OCI-LY1 (cell line): ENCODE data around the gene ZNF646.

Experiments
- H2AFZ ChIP-seq: fragments of 200-600 bp; sonication (generic), shearing (Covaris generic); 2 replicates; pipeline ENCODE4 v1.6.0; 2014; ENCODE audit warnings: antibody characterized with exemption, mild to moderate bottlenecking, low read length
- H3F3A ChIP-seq: fragments of 200-600 bp; sonication (generic), shearing (Covaris generic); 2 replicates; pipeline ENCODE4 v1.6.0; 2014; ENCODE audit warnings: mild to moderate bottlenecking, antibody characterized with exemption, low read length, moderate library complexity; ENCODE audit not compliant: insufficient read depth
- H3K27ac ChIP-seq: fragments of 200-600 bp; sonication (generic); 2 replicates; pipeline ENCODE4 v1.5.1; 2014; ENCODE audit warnings: low read length, mixed run types, mild to moderate bottlenecking, low read depth; ENCODE audit not compliant: poor library complexity, severe bottlenecking
- H3K27me3 ChIP-seq: fragments of 200-600 bp; sonication (generic); 2 replicates; pipeline ENCODE4 v1.6.0; 2014; ENCODE audit warnings: antibody characterized with exemption, mild to moderate bottlenecking, low read length, moderate library complexity; ENCODE audit not compliant: insufficient read depth
- H3K36me3 ChIP-seq: fragments of 200-600 bp; sonication (generic); 2 replicates; pipeline ENCODE4 v1.6.1; 2014; ENCODE audit warnings: mild to moderate bottlenecking, antibody characterized with exemption, low read length, moderate library complexity, mixed read lengths; ENCODE audit not compliant: insufficient read depth
- H3K4me1 ChIP-seq: fragments of 200-600 bp; sonication (generic); 2 replicates; pipeline ENCODE4 v1.5.1; 2014; ENCODE audit warnings: mild to moderate bottlenecking, low read length, moderate library complexity; ENCODE audit not compliant: insufficient read depth, severe bottlenecking
- H3K4me2 ChIP-seq: fragments of 200-600 bp; sonication (generic), shearing (Covaris generic); 2 replicates; pipeline ENCODE4 v1.6.1; 2014; ENCODE audit warnings: low read length
- H3K4me3 ChIP-seq: fragments of 200-600 bp; sonication (generic); 2 replicates; pipeline ENCODE4 v1.5.1; 2014; ENCODE audit warnings: low read length, low read depth, mild to moderate bottlenecking, mixed read lengths; ENCODE audit not compliant: poor library complexity, severe bottlenecking
- H3K79me2 ChIP-seq: fragments of 200-600 bp; shearing (Covaris generic); 2 replicates; pipeline ENCODE4 v1.6.1; 2016; ENCODE audit warnings: mixed run types, low read length, mixed read lengths; ENCODE audit not compliant: insufficient read depth
- H3K9ac ChIP-seq: fragments of 200-600 bp; sonication (generic), shearing (Covaris generic); 2 replicates; pipeline ENCODE4 v1.6.1; 2014; ENCODE audit warnings: mild to moderate bottlenecking, low read length, mixed read lengths
- H3K9me2 ChIP-seq: fragments of 200-600 bp; sonication (generic), shearing (Covaris generic); 2 replicates; pipeline ENCODE4 v1.6.1; 2014; ENCODE audit warnings: low read depth, mild to moderate bottlenecking, low read length, mixed read lengths
- H3K9me3 ChIP-seq: fragments of 200-600 bp; shearing (Covaris generic); 2 replicates; pipeline ENCODE4 v1.6.1; 2014; ENCODE audit warnings: low read length, mixed read lengths
- H4K20me1 ChIP-seq: fragments of 200-600 bp; sonication (generic), shearing (Covaris generic); 2 replicates; pipeline ENCODE4 v1.6.0; 2016; ENCODE audit warnings: mild to moderate bottlenecking, low read length; ENCODE audit not compliant: insufficient read depth
- CTCF ChIP-seq: fragments of 200-600 bp; sonication (generic), shearing (Covaris generic); IDR thresholded peaks from 2 replicates; pipeline ENCODE4 v1.5.1; 2017; ENCODE audit warnings: mild to moderate bottlenecking, antibody characterized with exemption, low read length, moderate library complexity, mixed read lengths
- EZH2 ChIP-seq: fragments of 200-600 bp; sonication (generic), shearing (Covaris generic); IDR thresholded peaks from 2 replicates; pipeline ENCODE4 v1.8.0; 2017; ENCODE audit warnings: borderline replicate concordance, mixed run types, mild to moderate bottlenecking, antibody characterized with exemption, low read length, moderate library complexity, mixed read lengths

The ZNF646 gene

GRCh38 chr16:31128711-31129567 lies 54.7 kb downstream of the ZNF646 start:
- H3K4me3 ChIP-seq = no peak overlapping the region
- peaks cover 32% of the 10 kb centered on the region for H3K36me3 ChIP-seq
- no peaks in the 10 kb centered on the region for H3K9me3 ChIP-seq
- H4K20me1 ChIP-seq = no peaks in the 10 kb centered on the region
- no peak overlapping the region for H3K9ac ChIP-seq
- no peak overlapping the region for H3K4me2 ChIP-seq
- no peak overlapping the region for H3K27ac ChIP-seq
- no peaks in the 10 kb centered on the region for H3F3A ChIP-seq
- H3K27me3 ChIP-seq = no peaks in the 10 kb centered on the region
- H3K79me2 ChIP-seq = no peaks in the 10 kb centered on the region
- H3K4me1 ChIP-seq = no peaks in the 10 kb centered on the region
- H2AFZ ChIP-seq = no peak overlapping the region
- H3K9me2 ChIP-seq = no peaks in the 10 kb centered on the region
- no peak for TF ChIP-seq EZH2
- no peak for TF ChIP-seq CTCF

DNA sequence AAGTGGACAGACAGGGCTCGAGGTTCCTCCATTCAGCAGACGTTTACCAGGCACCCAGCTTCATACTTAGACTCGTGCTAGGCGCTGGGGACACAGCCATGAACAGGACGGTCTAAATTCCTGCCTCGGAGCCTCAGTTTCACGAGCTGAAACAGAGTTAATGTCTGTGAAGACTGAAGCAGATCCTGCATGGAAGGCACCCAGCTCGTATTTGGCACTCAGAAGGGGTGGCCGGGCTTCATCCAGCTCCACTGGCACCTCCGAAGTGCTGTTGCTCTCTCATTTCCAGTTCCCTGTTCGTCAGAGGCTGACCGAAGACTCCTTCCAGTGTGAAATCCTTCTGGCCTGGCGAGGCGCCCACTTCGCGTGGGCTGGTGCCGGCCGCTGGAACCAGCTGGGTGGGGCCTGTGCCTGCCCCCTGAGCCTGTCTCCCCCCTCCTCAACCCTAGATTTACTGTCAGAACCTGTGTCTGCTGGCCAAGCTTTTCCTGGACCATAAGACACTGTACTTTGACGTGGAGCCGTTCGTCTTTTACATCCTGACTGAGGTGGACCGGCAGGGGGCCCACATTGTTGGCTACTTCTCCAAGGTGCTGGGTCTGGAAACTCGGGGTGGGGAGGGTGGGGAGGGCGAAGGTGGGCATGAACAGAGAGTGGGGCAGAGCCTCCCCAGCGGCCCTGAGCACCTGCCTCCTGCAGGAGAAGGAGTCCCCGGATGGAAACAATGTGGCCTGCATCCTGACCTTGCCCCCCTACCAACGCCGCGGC lies 55.5 kb downstream of the ZNF646 start:
- Histone ChIP-seq H3K27ac (no peak overlapping the region), H3K4me3 (no peak overlapping the region), H2AFZ (no peak overlapping the region), H4K20me1 (no peaks in the 10 kb centered on the region), H3F3A (no peaks in the 10 kb centered on the region), H3K9ac (no peak overlapping the region), H3K36me3 (peaks cover 26% of the 10 kb centered on the region), H3K4me2 (no peak overlapping the region), H3K4me1 (no peaks in the 10 kb centered on the region), H3K79me2 (no peaks in the 10 kb centered on the region), H3K9me2 (no peaks in the 10 kb centered on the region), H3K9me3 (no peaks in the 10 kb centered on the region), H3K27me3 (no peaks in the 10 kb centered on the region)
- TF ChIP-seq CTCF (no peak), EZH2 (no peak)

GRCh38 chr16:31130336-31130891 lies 56.2 kb downstream of the ZNF646 start:
- Histone ChIP-seq H3K36me3 (peaks cover 26% of the 10 kb centered on the region), H3K27me3 (no peaks in the 10 kb centered on the region), H3K4me2 (no peak overlapping the region), H3K4me1 (no peaks in the 10 kb centered on the region), H3K9ac (no peak overlapping the region), H3K9me3 (no peaks in the 10 kb centered on the region), H4K20me1 (no peaks in the 10 kb centered on the region), H3K9me2 (no peaks in the 10 kb centered on the region), H3K79me2 (no peaks in the 10 kb centered on the region), H3K4me3 (no peak overlapping the region), H2AFZ (no peak overlapping the region), H3K27ac (no peak overlapping the region), H3F3A (no peaks in the 10 kb centered on the region)
- TF ChIP-seq CTCF (no peak), EZH2 (no peak)
